Omental fat pad (tissue), 4 donors: ENCODE data around the gene HSPB9. TPM values are rescaled to one million over a fixed set of nuclear protein-coding genes. Genes with fewer than 3 reads are reported as not detected.

Experiments used
- ATAC-seq: fragments of 150-250 bp; one replicate; pipeline ENCODE4 v1.9.1; 2016; ENCODE audit warnings: mild to moderate bottlenecking, moderate library complexity; ENCODE audit not compliant: low FRiP score
- DNase-seq: peaks from one replicate; pipeline ENCODE4 v3.0.0-alpha.2; 2019; ENCODE audit warnings: low spot score
- total RNA-seq, 4 donors: library from RNA; depleted of rRNA; stranded (reverse); fragments of >200 nt; gene quantifications; one replicate each; pipeline ENCODE4 v1.1.0, GENCODE V29; 2016
- TF ChIP-seq, protein P1 (sequence below), 3 donors: fragments of 450-650 bp; IDR thresholded peaks; one replicate each; pipeline ENCODE4 v1.5.1; 2016 to 2017; ENCODE audit warnings: antibody characterized with exemption in 3 of 3, mild to moderate bottlenecking in 3 of 3, moderate library complexity in 2 of 3

HSPB9 gene
- total RNA-seq, 4 donors from 2014 or later, result 0.25 TPM; not detected in 3

- TF ChIP-seq, protein P1, sequence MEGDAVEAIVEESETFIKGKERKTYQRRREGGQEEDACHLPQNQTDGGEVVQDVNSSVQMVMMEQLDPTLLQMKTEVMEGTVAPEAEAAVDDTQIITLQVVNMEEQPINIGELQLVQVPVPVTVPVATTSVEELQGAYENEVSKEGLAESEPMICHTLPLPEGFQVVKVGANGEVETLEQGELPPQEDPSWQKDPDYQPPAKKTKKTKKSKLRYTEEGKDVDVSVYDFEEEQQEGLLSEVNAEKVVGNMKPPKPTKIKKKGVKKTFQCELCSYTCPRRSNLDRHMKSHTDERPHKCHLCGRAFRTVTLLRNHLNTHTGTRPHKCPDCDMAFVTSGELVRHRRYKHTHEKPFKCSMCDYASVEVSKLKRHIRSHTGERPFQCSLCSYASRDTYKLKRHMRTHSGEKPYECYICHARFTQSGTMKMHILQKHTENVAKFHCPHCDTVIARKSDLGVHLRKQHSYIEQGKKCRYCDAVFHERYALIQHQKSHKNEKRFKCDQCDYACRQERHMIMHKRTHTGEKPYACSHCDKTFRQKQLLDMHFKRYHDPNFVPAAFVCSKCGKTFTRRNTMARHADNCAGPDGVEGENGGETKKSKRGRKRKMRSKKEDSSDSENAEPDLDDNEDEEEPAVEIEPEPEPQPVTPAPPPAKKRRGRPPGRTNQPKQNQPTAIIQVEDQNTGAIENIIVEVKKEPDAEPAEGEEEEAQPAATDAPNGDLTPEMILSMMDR (IDR thresholded peaks at IDR 0.05), result no peak
- no peak for ATAC-seq
- no peak for DNase-seq
Measured at GRCh38 chr17:42110301-42111264, 12.0 kb upstream of the HSPB9 start.

- TF ChIP-seq, protein P1 (IDR thresholded peaks at IDR 0.05), result no peak
- DNase-seq (no peak), ATAC-seq (no peak)
Measured at GRCh38 chr17:42111265-42111636, 11.4 kb upstream of the HSPB9 start.

DNA sequence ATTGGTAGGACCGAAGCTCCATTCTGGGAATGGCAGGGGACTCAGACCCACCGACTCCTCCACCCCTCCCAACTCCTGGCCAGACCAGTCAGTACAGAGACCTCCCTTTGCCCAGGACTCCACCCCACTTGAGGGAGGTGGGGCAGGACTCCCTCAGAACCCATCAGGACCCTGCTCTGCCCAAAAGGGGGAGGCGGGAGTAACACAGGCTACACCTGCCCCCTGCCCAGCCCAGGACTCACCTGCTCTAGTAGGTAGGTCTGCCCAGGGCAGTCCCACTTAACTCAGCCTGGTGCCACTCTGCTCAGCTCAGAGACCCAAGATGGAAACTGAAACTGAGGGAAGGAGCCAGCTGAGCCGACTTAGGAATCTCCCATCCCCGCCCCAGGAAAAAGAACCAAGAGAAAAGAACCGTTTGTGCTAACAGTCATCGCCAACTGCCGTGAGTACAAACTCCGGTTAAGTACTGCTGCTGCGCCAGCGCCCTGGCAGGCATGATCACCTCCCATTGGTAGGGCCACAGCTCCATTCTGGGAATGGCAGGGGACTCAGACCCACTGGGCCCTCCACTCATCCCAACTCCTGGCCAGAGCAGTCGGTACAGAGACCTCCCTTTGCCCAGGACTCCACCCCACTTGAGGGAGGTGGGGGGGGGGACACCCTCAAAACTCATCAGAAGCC, 10.6 kb upstream of the HSPB9 start:
- TF ChIP-seq, protein P1 (IDR thresholded peaks at IDR 0.05), result no peak
- peak; percentile 56 for ATAC-seq
- DNase-seq, result no peak

DNA sequence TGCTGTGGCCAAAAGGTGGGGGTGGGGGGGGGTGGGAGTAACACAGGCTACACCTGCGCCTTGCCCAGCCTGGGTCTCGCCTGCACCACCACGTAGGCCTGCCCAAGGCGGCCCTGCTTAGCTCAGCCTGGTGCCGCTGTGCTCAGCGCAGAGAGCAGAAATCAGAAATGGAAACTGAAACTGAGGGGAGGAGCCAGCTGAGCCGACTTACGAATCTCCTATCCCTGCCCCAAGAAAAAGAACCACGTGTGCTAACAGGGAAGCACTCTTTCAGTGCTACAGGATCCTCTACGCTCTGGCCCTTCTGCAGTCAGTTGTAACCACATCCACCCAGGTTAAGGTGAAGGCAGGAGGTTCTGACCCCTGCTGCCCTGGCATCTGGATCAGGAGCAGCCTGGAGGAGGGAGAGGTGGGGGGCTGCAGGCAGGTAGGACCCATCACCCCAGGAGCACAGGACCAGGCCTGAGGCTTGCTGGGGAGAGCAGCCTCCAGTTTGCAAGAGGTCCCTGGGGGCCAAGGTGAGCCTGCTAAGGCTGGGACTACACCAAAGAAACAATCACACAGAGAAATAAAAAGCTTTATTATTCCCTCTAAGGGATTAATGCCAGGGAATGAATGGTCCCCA, 9.9 kb upstream of the HSPB9 start, which contains the start of gene DHX58:
Gene DHX58, minus strand, starts transcription at position 163 of the 625 bp plus-strand sequence. CDS start 822 bp downstream, outside the sequence.
- peak; percentile 80 for ATAC-seq
- TF ChIP-seq, protein P1 (IDR thresholded peaks at IDR 0.05), result no peak
- no peak for DNase-seq

GRCh38 chr17:42113293-42114069, 9.1 kb upstream of the HSPB9 start:
- DNase-seq (no peak), ATAC-seq (no peak)
- TF ChIP-seq, protein P1 (IDR thresholded peaks at IDR 0.05), result no peak

GRCh38 chr17:42114118-42114517, 8.5 kb upstream of the HSPB9 start:
- ATAC-seq (no peak), DNase-seq (no peak)
- TF ChIP-seq, protein P1 (IDR thresholded peaks at IDR 0.05), result no peak
